RWPE2 (cell line): ENCODE results near the gene SINHCAF.
"Not testable (repeated sequence)": the region's sequence is repeated elsewhere in the genome, so short reads cannot be mapped to it uniquely, and the experiment has no call there.

Experiments used
- ATAC-seq: fragments of 200-7000 bp; cut with Tn5 transposase; 3 replicates; pipeline ENCODE4 v1.9.1; 2021; ENCODE audit warnings: low read depth
- DNase-seq: peaks from one replicate; pipeline ENCODE4 v3.0.0-alpha.2; 2020; ENCODE audit warnings: low spot score
- H3K27ac ChIP-seq: fragments of 450-650 bp; 2 replicates; pipeline ENCODE4 v1.5.1; 2017; ENCODE audit warnings: mild to moderate bottlenecking; ENCODE audit not compliant: poor library complexity, severe bottlenecking
- H3K27me3 ChIP-seq: fragments of 250-450 bp; sonication (Bioruptor Pico); 2 replicates; pipeline ENCODE4 v1.5.1; 2021; ENCODE audit warnings: mild to moderate bottlenecking, moderate library complexity; ENCODE audit not compliant: insufficient read depth, poor library complexity, severe bottlenecking
- H3K36me3 ChIP-seq: fragments of 250-450 bp; sonication (Bioruptor Pico); 2 replicates; pipeline ENCODE4 v1.5.1; 2020; ENCODE audit warnings: low read depth, mild to moderate bottlenecking, moderate library complexity
- H3K4me1 ChIP-seq: fragments of 250-450 bp; sonication (Bioruptor Pico); 2 replicates; pipeline ENCODE4 v1.5.1; 2021; ENCODE audit warnings: mild to moderate bottlenecking, moderate library complexity; ENCODE audit not compliant: insufficient read depth, poor library complexity, severe bottlenecking
- H3K4me3 ChIP-seq: fragments of 250-450 bp; sonication (Bioruptor Pico); 2 replicates; pipeline ENCODE4 v1.5.1; 2021; ENCODE audit warnings: mild to moderate bottlenecking, moderate library complexity; ENCODE audit not compliant: severe bottlenecking
- H3K9me3 ChIP-seq: fragments of 250-450 bp; sonication (Bioruptor Pico); 2 replicates; pipeline ENCODE4 v1.5.1; 2021; ENCODE audit warnings: mild to moderate bottlenecking, moderate library complexity; ENCODE audit not compliant: severe bottlenecking
- TF ChIP-seq, protein P1 (sequence below): fragments of 450-650 bp; IDR thresholded peaks from one replicate; pipeline ENCODE4 v1.5.1; 2017; ENCODE audit warnings: mild to moderate bottlenecking, moderate library complexity; ENCODE audit not compliant: poor library complexity, severe bottlenecking

The SINHCAF gene, protein sequence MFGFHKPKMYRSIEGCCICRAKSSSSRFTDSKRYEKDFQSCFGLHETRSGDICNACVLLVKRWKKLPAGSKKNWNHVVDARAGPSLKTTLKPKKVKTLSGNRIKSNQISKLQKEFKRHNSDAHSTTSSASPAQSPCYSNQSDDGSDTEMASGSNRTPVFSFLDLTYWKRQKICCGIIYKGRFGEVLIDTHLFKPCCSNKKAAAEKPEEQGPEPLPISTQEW

DNA sequence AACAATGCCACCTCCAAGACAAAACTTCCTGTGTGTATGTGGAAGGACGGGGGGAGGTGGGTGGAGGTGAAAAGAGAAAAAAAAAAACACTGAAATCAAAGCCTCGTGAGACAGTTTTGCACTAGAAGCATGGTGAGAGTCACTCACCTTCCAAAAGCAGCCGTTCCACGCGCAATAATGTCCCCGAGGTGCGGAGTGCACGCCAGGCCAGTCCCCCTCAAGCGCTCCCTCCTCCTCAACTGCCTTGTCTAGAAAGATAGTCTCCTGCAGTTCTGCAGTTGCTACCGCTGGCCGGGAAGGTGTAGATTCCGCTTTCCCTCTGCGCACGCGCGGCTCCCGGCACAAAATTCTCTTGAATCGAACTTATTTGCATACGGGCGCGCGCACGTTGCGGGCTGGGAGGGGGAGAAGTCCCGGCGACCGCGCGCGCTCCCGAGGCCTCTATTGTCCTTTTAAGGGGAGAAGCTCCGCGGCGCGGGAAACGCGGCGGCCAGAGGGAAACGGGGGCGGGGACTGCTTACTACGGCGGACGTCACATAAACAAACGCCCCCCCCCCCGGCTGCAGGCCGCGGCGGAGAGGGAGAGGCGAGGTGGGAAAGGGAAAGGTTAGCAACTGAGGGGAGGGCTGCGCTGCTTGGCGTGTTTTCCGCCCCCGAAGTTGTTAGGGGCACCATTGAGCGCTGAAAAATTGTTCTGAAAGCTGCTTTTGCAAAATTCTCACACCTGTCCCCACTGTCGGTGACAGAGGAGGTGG, at the start of gene SINHCAF:
Gene SINHCAF (minus strand): TSS at position 274 of the 755 bp plus-strand sequence. CDS start 27,946 bp downstream, outside the sequence.
- peak; percentile 99 for DNase-seq
- Histone ChIP-seq H3K4me3 (peak within 1 kb of the TSS; percentile 60), H3K4me1 (peaks cover 15% of the 10 kb centered on the region), H3K36me3 (no peaks in the 10 kb centered on the region), H3K27me3 (no peaks in the 10 kb centered on the region), H3K9me3 (no peaks in the 10 kb centered on the region), H3K27ac (peak within 1 kb of the TSS; percentile 67)
- peak; percentile 70 for ATAC-seq
- TF ChIP-seq, protein P1, sequence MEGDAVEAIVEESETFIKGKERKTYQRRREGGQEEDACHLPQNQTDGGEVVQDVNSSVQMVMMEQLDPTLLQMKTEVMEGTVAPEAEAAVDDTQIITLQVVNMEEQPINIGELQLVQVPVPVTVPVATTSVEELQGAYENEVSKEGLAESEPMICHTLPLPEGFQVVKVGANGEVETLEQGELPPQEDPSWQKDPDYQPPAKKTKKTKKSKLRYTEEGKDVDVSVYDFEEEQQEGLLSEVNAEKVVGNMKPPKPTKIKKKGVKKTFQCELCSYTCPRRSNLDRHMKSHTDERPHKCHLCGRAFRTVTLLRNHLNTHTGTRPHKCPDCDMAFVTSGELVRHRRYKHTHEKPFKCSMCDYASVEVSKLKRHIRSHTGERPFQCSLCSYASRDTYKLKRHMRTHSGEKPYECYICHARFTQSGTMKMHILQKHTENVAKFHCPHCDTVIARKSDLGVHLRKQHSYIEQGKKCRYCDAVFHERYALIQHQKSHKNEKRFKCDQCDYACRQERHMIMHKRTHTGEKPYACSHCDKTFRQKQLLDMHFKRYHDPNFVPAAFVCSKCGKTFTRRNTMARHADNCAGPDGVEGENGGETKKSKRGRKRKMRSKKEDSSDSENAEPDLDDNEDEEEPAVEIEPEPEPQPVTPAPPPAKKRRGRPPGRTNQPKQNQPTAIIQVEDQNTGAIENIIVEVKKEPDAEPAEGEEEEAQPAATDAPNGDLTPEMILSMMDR, result no peak

DNA sequence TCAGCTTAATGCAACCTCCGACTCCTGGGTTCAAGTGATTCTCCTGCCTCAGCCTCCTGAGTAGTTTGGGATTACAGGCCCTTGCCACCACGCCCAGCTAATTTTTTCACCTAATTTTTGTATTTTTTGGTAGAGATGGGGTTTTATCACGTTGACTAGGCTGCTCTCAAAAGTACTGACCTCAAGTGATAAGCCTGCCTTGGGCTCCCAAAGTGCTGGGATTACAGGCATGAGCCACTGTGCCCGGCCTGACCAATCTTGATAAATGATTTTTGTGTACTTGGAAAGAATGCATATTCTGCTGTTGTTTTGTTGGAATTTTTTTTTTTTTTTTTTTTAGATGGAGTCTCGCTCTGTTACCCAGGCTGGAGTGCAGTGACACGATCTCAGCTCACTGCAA, 49.5 kb upstream of the SINHCAF start:
- not testable (repeated sequence) for H3K27ac ChIP-seq, H3K36me3 ChIP-seq, DNase-seq, H3K9me3 ChIP-seq, H3K4me1 ChIP-seq, ATAC-seq, H3K4me3 ChIP-seq, H3K27me3 ChIP-seq

DNA sequence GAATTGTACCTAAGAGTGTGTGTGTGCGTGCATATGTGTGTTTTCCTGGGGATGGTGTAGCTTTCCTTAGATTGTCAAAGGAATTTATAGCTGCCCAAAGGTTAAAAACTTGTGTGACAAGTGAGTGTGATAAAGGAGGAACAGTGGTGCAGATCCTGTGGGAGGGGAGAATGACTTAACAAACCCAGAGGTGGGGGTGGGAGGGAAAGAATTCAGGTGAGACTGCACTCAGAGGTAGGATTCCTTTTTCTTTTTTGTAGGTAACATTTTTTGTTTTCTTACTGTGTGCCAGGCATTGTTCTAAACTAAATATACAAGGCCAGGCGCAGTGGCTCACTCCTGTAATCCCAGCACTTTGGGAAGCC, 45.3 kb upstream of the SINHCAF start:
- no peak for DNase-seq
- ATAC-seq, result no peak

DNA sequence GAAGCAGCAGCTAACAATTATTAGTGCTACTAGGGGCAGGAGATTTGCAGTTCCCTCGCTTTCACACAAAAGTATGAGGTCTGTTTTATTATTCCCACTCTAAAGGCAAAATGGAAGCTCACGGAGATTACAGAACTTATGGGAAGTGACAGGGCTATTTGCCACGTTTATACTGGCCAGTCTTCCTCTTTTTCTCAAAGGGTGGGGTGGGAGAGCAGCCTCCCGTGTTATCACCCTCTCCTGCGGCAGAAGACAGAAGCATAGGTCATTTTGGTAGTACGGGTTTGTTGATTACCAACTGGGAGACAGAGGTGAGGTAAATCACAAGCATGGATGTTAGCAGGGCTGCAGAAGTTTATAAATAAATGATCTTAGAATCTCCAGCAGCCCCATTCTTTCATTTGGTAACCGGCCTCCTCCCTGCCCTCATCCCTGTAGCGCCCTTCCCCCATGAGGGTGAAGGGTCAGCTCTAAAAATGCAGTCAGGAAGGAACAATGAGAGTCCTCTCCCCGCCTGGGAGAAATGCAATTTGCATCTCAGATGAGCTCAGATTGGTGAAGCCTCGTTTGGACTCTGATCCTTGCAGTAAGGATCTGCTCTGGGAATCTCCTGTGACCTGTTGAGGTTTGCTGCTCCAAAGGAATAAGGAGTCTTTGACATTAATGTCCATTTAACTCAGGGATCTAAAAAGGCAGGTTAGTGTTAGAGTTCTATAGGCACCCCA, 44.7 kb upstream of the SINHCAF start:
- no peaks in the 10 kb centered on the region for H3K27me3 ChIP-seq
- H3K4me3 ChIP-seq, result no peak overlapping the region
- no peaks in the 10 kb centered on the region for H3K9me3 ChIP-seq
- no peak overlapping the region for H3K27ac ChIP-seq
- DNase-seq (no peak), ATAC-seq (no peak)
- no peaks in the 10 kb centered on the region for H3K4me1 ChIP-seq
- TF ChIP-seq, protein P1, result no peak
- no peaks in the 10 kb centered on the region for H3K36me3 ChIP-seq

More for the DNA sequence above, 45.3 kb upstream of the SINHCAF start:
- Histone ChIP-seq H3K4me1 (no peaks in the 10 kb centered on the region), H3K27me3 (no peaks in the 10 kb centered on the region), H3K27ac (no peak overlapping the region), H3K4me3 (no peak overlapping the region), H3K9me3 (no peaks in the 10 kb centered on the region), H3K36me3 (no peaks in the 10 kb centered on the region)
- TF ChIP-seq, protein P1, result no peak

DNA sequence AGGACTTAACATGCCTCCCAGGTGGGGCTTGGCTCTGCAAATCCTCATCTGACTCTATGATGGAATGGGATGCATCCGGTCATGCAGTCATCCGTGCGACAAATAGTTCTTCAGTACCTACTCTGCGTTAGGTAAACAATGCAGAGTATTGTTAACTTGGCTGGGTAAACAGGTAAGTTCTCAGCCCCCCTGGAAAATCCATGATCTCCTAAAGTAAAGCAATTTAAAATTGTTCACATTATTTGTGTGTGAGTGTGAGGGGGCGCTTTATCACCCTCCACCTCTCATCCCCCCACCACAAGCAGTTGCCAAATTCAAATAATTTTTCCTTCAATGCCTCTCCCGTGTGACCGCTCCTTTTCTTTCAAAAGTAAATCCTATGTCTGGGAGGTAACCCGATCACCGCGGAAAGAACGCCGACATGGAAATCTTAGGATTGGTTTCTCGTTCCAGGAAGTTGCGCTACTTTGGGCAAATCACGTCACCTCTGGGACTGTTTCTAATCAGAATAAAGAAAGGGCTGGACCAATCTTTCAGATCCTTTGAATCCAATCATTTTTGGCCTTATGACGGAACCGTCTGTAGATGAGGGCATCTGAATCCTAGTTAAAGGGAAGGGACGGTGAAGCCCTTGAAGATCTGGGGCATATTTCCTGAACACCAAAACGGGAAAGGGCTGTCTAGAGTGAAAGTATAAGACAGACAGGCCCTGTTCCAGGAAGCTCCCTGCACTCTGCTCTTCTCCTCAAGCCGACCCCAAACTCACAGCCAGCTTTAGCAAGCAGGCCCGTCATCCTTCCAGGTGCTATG, 44.0 kb upstream of the SINHCAF start:
- ATAC-seq (no peak), DNase-seq (no peak)
- Histone ChIP-seq H3K9me3 (no peaks in the 10 kb centered on the region), H3K27ac (no peak overlapping the region), H3K4me1 (no peaks in the 10 kb centered on the region), H3K27me3 (no peaks in the 10 kb centered on the region), H3K4me3 (no peak overlapping the region), H3K36me3 (no peaks in the 10 kb centered on the region)
- TF ChIP-seq, protein P1, result no peak
